Posterior vena cava (tissue), 2 donors: ENCODE data around the gene CEP192. TPM values are rescaled to one million over a fixed set of nuclear protein-coding genes. Genes with fewer than 3 reads are reported as not detected.
"Not testable (repeated sequence)": the region's sequence is repeated elsewhere in the genome, so short reads cannot be mapped to it uniquely, and the experiment has no call there.

Source experiments
- DNase-seq: peaks from one replicate; pipeline ENCODE4 v3.0.0-alpha.2; 2020; ENCODE audit warnings: low spot score
- intact Hi-C, 2 donors: fragments of 100-400 bp; cut with DNase I; formaldehyde crosslinking; loops; one replicate each; pipeline versions ENCODE4 v1.14.1 to v1.14.2; 2022 to 2023
- total RNA-seq, 2 donors: library from RNA; stranded (reverse); fragmentation: NEBNext Ultra II Directional; extraction: Animal tissue kit (Norgen Biotek cat#: 25700); gene quantifications; one replicate each; pipeline ENCODE4 v1.2.1, GENCODE V29; 2021
- donor health status: DM: yes; HTN: yes; CAD: no.
- donor health status: DM: yes; HTN: yes; CAD: no.

CEP192 gene
- total RNA-seq, 2 donors from 2014 or later, result 21.1 to 22.7 TPM

DNA sequence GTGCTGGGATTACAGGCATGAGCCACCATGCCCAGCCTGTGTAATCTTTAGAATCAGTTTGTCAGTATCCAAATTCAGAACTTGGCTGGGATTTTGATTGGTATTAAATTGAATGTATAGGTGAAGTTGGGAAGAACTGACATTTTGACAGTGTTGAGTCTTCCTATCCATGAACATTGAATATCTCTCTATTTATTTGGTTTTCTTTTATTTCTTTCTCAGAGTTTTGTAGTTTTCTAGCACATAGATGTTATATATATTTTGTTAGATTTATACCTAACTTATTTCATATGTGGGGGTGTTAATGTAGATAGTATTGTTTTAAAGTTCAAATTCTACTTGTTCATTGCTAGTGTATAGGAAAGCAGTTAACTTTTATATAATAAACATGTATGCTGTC is 31.5 kb downstream of the CEP192 start:
- intact Hi-C loops, result no loop called here
- DNase-seq, result no peak

- intact Hi-C loops, result no loop called here
- DNase-seq, result no peak
Observed at GRCh38 chr18:13025233-13025632, 34.1 kb downstream of the CEP192 start.

- no peak for DNase-seq
- intact Hi-C loops, result no loop called here
Observed at GRCh38 chr18:13026583-13027270, 35.6 kb downstream of the CEP192 start.

- intact Hi-C loops, result no loop called here
- DNase-seq, result no peak
Observed at GRCh38 chr18:13028869-13029268, 37.7 kb downstream of the CEP192 start.

- no peak for DNase-seq
- intact Hi-C loops, result no loop called here
Observed at GRCh38 chr18:13032173-13032572, 41.0 kb downstream of the CEP192 start.

DNA sequence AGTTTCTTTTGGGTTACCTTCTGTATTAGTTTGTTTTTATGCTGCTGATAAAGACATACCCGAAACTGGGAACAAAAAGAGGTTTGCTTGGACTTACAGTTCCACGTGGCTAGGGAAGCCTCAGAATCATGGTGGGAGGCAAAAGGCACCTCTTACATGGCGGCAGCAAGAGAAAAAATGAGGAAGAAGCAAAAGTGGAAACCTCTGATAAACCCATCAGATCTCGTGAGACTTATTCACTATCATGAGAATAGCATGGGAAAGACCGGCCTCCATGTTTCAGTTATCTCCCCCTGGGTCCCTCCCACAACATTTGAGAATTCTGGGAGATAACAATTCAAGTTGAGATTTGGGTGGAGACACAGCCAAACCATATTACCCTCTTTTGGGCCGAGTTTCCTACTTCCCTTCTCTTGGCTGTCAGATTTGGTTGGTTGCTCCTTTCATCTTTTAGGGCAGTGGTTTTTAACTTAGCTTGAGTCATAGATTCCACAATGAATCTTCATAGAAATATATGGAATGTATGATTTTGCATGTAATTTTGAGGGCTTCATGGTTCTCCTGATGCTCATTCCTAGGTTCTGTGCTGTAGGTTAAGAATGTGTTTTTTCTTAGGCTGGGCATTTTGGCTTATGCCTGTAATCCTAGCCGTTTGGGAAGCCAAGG is 44.2 kb downstream of the CEP192 start:
- no peak for DNase-seq
- intact Hi-C loops, result no loop called here

DNA sequence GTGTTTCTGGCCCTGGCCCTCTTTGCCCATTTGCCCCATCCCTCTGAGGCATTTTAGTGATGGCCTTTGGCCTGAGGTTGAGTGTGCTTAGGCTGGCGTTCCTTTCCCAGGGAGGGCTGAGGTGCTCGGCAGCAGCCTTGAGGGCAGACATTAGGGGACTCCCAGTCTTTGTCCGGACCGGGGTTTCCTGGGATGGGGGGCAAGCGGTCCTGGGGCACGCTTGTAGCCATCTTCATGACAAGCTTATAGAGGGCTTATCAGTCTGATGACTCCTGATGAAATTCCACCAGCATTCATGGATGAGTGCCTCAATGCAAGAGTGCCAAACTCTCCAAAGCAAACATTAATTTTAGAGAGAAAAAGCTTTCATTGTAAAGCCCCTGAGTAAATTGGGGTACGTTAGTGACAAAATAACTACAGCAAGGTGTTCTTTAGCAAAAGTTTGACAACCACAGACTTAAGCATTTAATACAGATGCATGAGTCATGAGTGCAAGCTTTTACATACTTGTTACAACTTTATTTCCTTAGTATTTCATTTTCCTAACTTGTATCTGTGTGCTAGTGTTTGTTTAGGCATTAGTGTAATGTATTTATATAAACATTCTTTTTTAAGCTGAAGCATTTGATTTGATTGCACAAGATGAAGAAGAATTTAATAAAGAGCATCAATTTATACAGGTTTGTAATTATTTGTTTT is 45.6 kb downstream of the CEP192 start:
- no peak for DNase-seq
- intact Hi-C loops, result no loop called here

- intact Hi-C loops, result no loop called here
- no peak for DNase-seq
Observed at GRCh38 chr18:13039806-13040205, 48.6 kb downstream of the CEP192 start.

DNA sequence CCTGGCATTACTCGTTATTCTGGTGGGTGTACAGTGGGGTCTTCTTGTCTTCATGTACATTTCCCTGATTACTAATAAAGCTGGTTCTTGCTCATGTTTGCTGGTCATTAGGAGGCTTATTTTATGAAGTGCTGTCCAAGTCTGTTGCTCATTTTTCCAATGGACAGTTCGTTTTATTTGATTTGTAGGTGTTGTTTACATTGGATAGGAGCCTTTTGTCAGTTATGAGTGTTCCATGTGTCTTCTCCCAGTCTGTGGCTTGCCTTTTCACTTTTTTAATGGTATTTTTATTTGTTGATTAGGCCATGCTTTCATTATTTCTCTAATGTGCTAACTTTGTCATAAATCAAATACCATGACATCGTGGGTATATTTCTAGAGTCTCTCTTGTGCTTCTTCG is 51.9 kb downstream of the CEP192 start:
- DNase-seq, result no peak
- intact Hi-C loops, result no loop called here

GRCh38 chr18:13048061-13048595 is 57.0 kb downstream of the CEP192 start:
- intact Hi-C loops, result no loop called here
- no peak for DNase-seq

DNA sequence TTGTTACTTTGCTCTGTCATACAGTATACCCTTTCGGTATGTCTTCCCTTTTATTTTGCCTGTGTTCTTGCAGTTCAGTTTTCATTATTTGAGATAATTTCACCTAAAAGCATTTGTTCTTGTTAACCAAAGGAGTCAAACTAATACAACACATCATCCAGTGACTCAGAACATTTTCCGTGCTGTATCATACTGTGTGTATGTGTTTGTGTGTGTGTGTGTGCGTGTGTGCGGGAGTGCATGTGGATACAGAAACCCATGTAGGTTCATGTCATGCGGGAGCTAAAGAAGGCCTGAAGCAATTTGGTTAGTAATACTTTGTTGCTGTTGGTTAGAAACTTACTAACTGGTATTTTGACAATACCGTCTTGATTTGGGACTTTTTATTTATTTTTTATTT is 60.0 kb downstream of the CEP192 start:
- intact Hi-C loops, result no loop called here

GRCh38 chr18:13051950-13052349 is 60.8 kb downstream of the CEP192 start:
- intact Hi-C loops, result no loop called here
- no peak for DNase-seq

More for the DNA sequence above, 60.0 kb downstream of the CEP192 start:
- no peak for DNase-seq

DNA sequence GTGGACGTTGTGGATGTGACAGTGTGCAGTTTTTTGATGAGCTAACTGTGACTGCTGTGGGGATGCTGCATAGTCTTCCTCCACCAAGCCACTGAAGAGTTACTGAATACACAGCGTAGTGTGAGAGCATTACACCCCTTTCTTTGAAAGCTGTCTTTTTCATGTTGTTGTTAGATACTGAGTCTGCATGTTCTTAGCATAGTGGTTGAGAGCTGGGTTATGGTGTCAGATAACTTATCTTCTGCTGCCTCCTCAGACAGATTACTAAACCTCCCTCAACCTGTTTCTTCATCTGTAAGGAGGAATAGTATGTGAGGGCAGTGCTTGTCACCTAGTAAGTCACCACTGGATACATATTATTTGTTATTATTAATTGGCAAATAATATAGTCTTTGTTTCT is 63.2 kb downstream of the CEP192 start:
- DNase-seq, result no peak
- intact Hi-C loops, result no loop called here

- intact Hi-C loops, result no loop called here
- DNase-seq, result no peak
Observed at GRCh38 chr18:13061630-13062189, 70.5 kb downstream of the CEP192 start.

- intact Hi-C loops, result no loop called here
- DNase-seq, result no peak
Observed at GRCh38 chr18:13067124-13067523, 76.0 kb downstream of the CEP192 start.

- intact Hi-C loops, result no loop called here
- DNase-seq, result no peak
Observed at GRCh38 chr18:13067966-13068365, 76.8 kb downstream of the CEP192 start.

- intact Hi-C loops, result no loop called here
- no peak for DNase-seq
Observed at GRCh38 chr18:13070460-13070859, 79.3 kb downstream of the CEP192 start.

DNA sequence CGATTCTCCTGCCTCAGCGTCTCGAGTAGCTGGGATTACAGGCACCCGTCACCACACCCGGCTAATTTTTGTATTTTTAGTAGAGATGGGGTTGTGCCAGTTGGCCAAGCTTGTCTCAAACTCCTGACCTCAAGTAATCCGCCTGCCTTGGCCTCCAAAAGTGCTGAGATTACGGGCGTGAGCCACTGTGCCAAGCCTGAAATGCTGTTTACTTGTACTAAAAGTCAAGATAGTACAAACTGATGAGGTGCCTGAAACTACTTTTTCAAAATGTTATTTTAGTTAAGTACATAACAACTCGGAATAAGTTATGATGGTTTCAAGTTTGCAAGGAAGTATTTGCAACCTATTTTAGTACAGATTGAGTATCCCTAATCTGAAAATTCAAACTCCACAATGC is 85.7 kb downstream of the CEP192 start:
- intact Hi-C loops, result no loop called here
- DNase-seq, result no peak

GRCh38 chr18:13077473-13077872 is 86.3 kb downstream of the CEP192 start:
- no peak for DNase-seq
- intact Hi-C loops, result no loop called here

DNA sequence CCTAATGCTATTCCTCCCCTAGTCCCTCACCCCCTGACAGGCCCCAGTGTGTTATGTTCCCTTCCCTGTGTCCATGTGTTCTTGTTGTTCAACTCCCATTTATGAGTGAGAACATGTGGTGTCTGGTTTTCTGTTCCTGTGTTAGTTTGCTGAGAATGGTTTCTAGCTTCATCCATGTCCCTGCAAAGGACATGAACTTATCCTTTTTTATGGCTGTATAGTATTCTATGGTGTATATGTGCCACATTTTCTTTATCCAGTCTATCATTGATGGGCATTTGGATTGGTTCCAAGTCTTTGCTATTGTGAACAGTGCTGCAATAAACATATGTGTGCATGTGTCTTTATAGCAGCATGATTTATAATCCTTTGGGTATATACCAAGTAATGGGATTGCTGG is 86.9 kb downstream of the CEP192 start:
- intact Hi-C loops, DNase-seq: not testable (repeated sequence)
